GM19023 (cell line): ENCODE measurements around the gene TMEM236.
"Not testable (repeated sequence)": the region's sequence is repeated elsewhere in the genome, so short reads cannot be mapped to it uniquely, and the experiment has no call there.

Source experiments
- ATAC-seq: cut with Tn5 transposase; IDR thresholded peaks from one replicate; pipeline ENCODE4 v1.9.1; 2021; ENCODE audit warnings: mild to moderate bottlenecking, moderate library complexity; ENCODE audit not compliant: unreplicated experiment

Gene TMEM236

DNA sequence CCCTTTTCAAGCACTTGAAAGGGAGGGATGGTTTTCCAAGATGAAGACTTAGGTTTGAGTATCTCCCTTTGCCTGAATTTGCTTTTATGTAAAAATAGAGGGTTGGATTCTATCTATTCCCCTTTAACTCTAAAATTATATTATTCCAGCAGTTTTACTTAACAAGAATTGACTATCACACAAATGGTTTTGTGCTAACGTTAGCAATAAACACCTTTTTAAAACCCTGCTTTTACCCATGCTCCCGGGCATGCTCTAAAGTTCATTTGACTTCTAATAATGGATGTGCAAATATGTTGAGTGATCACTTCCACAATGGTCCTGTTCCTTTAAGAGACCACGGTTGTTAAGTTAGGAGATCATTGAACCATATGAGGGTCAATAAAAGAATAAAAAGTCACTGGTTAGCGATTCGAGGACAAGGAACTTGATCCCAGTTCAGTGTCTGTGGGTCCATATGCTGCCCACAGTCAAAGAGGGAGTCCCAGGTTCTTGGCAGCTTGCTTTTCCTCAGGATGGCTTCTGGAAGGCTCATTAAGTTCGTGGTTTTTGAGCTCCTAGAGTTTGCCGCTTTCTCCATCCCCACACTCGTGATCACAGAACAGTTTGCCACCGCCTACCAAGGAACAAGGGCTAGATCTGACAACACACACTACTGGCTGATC, at the start of gene TMEM236:
TMEM236 (plus strand) TSS at position 421 of the 665 bp plus-strand sequence; CDS start at position 516, 95 bp downstream.
- no peak for ATAC-seq

DNA sequence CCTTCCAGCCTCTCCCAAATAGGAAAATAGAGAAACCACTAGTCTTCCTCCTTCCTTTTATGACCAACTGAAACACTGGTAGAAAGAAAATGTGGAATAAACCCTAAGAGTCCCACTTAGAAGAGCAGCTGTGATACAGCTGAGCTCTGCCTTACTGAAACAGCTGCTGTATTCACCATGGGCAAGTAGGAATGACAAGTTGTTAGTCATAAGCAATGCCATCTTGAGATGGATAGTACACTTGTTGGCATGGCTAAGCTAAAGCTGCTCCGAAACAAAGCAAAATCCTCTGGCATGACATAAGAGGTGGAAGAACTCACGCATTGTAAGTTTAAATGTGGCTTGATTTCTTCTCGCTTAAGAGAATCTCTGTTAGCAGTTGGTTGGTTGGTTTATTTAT, 48.3 kb upstream of the TMEM236 start:
- ATAC-seq: no peak

DNA sequence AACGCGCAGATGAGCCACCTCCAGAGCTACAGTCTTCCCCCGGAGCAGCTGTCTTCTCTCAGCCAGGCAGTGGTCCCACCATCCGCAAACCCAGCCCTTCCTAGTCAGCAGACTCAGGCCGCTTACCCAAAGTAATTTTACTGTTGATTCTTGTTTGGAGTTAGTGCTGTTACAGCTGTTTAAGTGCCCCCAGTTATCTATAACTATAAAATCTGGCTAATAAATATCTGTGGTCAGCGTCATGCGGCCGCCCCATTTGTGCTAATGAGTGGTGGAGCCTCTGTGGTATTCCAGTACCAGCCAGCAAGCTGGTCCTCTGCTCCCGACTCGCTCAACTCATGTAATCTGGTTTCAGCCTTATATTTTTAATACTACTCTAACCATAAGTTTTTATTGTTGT, 43.2 kb upstream of the TMEM236 start:
- no peak for ATAC-seq

DNA sequence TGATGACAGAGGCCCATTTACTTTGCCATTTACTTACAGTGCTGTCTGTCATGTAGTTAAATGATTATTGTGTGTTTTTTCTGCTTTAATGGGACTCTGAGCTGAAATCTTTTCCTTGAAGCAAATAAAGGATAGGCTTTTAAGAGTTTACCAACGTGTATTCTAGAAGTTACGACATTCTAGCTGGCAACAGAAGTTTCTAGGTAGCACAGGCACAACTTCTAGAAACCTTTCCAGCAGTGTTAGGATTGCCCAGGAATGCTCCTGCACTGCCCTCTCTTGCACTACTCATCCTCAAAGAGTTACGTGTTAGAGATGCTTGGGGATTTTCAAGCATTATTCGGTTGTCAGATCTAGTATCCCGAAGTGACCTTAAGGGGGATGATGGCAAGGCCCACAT, 42.5 kb upstream of the TMEM236 start:
- no peak for ATAC-seq

DNA sequence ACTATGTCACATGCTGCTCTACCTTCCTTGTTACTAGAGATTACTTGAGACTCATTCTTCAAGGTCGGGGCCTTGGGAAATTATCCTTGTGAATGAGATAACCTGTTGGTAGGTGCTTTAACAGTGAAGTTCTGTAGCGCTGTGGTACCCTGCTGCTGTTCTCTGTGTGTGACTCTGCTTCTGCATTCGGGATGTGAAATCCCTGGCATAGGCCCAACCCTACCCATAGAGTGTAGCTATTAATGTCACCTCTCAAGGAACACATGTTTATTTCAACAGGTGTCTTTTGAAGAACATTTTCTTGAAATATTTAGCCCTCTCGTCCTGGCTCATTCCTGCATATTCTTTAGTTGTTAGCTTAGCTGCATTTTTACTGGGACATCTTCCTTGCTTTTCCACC, 41.8 kb upstream of the TMEM236 start:
- no peak for ATAC-seq

GRCh38 chr10:17712053-17712452, 39.9 kb upstream of the TMEM236 start:
- ATAC-seq: no peak

DNA sequence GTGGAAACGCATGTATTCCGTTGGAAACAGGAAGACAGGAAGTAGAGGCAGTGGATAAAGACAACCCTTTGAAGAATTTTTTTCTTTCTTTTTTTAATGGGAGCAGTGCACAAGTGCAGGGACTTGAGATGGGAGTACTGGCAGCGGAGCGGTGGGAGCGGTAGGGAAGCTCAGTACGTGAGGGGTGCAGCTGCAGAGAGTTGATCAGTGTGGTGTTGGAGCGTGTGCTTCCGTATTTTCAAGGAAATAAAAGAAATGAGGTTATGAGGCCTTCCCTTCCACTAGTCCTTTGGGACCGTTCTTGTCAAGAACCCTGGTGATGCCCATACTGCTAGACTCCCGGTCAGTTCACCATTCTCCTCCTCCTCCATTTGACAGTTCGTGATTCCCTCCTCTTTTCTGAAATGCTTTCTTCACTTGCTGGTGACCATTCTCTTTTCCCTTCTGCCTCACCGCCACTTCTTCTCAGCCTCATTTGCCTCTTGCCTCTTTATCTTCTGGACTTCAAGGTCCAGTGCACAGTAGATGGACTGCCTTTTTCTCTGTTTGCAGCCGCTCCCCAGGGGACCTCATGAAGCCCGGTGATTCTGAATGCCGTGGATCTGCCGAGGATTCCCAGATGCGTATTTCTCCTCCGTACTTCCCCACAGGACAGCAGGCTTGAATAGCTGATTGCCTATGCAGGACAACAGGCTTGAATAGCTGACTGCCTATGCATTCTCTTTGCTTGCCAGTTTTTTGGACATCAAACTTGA, 39.1 kb upstream of the TMEM236 start:
- ATAC-seq: no peak

- ATAC-seq: no peak
Measured at GRCh38 chr10:17713758-17714157, 38.2 kb upstream of the TMEM236 start.

DNA sequence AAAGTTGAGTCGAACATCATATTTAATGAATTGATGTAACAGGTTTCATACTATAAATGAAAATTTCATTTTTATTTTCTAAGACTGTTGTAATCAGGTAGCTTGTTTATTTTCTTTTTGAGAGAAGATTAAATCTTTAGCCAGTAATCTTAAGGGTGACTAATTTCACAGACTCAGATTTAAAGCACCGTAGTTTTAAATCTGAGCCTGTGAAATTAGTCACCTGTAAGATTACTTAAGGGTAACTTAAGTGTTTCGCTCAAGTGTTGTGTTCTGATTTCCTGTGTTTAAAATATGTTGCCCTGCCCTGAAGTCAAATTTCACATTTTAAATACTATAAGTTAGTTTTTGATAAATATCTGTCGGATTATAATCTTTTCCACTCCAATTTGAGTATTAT, 35.8 kb upstream of the TMEM236 start:
- ATAC-seq: no peak

- ATAC-seq: not testable (repeated sequence)
Measured at GRCh38 chr10:17722317-17723014, 29.5 kb upstream of the TMEM236 start.

DNA sequence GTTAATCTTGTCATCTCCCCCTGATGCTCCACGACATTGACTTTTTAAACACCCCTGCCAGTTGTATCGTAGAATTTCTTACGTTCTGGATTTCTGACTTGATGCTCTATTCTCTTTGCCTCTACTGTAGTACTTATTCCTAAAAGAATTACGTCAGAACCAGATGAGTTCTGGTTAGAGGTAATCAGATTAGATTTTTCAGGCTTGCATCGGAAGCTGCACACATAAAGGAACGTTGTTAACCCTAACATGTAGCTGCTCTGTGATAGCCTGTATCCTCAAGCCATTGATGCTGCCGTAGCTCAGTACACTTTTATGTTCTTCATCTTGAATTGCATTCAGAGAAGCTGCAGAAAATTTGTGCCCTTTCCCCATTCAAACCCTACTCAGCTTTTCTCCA, 26.3 kb upstream of the TMEM236 start:
- no peak for ATAC-seq

- no peak for ATAC-seq
Measured at GRCh38 chr10:17729630-17730029, 22.4 kb upstream of the TMEM236 start.

GRCh38 chr10:17730667-17731066, 21.3 kb upstream of the TMEM236 start:
- ATAC-seq: no peak

DNA sequence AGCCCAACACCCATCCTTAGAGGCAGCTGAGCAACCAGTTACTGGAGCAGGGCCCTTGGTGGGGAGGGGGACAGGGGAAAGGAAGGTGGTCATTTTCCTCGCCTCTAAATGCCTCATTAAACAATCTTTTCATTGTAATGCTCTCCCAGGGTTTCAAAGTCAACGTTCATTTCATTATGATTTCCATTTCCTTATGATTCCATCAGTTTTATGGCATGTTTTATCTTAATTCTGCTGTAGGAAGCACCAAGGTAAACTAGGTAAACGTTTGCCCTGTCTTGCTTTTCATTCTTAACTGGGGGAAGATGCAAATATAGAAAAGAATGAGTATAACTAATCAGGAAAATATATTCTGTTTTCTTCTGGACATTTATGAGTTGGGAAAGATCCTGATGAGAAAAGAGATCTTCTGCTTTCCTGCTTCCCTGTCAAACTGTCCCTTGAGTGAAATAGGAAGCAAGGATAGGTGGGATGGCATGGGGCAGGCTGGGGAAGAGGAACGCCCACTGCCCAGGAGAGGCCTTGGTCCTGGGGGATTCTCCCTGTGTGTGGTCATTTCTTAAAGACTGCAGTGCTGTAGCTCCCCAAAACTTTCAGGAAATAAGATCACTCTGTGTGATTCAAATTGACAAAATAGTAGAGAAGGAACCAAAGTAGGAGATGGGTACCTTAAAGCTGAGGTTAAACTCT, 20.5 kb upstream of the TMEM236 start:
- ATAC-seq: no peak

DNA sequence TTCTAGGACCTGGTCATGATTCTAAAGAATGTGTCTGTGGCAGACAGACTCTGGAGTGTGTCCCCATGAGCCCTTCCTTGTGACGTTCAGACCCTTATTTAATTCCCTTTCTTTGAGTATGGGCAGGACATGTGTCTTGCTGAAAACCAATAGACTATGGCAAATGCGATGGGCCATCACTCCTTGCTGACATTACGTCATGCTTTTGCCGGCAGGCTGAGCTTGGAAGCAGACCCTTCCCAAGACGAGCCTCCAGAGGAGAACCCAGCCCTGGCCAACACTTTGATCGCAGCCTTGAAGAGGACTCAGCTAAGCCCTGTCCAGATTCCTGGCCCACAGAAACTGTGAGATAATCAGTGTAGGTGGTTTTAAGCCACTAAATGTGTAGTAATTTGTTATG, 18.4 kb upstream of the TMEM236 start:
- ATAC-seq: no peak

DNA sequence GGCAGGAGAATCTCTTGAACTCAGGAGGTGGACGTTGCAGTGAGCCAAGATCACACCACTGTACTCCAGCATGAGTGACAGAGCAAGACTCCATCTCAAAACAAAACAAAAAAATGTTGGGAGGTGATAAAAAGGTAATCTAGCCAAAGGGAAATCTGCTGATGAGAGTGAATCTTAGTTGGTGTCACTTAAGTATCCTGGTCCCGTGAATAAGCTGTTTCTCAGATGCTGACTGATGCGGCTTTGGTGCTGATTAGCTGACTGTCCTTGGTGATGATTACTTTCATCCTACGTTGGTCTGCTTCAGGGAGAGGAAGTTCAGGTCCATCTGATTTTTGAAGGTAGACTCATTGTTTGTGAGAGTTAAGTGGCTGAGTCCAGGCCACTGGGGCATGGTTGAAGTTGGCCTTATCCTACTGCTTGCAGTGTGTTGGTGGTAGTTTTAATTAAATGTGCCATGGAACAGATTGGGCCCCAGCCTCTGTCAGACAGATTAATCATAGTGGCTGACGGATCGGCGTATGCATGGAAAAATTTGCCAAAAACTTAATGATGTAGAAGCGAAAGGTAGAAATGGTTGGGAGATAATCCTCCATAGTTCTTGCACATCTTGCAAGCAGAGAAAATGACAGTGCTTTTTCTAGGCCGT, 17.4 kb upstream of the TMEM236 start:
- no peak for ATAC-seq

DNA sequence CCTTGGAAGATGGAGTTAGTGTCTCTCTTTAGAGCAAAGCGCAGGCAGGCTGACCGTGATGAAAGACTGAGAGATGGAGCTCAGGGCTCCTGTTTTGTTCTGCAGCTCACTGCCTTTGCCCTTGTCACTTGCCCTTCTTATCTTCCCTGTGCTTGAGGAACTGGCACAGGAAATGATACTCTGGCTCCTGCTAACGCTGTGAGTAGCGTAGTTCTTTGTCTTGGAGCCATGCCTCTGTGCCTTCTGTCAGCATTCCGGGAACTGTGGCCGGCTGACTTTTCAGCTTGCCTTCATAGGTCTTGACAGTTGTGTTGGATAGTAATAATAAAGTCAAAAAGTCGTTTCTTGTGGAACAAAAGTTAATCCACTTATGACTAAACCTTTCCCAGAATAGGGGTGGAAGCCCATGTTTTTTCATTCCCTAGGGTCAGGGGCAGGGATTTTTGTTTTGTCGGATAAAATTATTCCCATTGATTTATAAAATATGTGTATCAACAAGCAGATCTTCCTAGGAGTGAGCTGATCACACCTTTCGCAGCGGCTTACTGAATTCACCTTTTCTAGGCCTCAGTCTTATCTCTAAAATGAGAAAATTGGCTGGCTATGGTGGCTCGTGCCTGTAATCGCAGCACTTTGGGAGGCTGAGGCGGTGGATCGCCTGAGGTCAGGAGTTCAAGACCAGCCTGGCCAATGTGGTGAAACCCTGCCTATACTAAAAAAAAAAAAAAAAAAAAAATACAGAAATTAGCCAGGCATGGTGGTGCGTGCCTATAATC, 16.6 kb upstream of the TMEM236 start:
- ATAC-seq: no peak

GRCh38 chr10:17736223-17736622, 15.8 kb upstream of the TMEM236 start:
- no peak for ATAC-seq

DNA sequence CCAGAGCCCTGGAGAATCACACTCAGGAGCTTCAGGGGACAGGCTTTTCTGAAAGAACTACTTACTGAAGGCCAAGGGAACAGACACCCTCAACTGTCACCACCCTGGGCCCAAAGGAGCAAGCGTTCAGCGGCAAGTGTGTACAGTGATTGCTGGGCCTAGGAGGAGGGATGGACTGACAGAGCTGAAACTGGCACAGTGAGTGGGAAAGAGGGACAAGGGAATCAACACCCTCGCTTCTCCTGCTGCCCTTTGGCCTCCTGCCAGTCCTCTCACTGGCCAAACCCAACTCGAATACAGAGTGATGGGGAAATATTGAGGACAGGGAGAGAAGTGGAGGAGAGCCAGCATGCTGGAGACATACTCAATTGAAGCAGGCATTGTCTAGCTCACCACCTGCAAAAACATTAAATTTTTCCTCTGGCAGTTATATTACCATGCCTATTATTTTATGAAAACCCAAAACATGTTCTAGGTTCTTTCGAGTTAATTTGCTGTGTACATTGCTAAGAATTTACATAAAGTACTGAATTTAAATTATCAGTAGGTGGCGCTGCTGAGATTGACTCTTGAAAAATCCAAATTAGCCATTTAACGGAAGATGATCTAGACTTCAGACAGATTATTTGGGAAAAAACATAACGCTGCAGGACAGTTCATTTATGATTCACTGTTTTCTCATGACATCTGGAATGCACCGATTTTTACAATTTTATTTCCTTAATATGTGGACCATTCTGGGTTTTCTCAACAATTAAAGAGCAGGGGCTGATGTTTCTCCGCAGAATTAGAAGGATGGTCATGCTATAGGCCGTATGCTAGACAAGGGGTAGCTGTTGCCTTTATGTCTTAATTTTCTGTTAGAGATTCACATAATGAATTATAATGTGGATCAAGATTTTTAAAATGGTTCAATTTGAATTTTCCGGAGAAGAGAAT, 14.7 kb upstream of the TMEM236 start:
- no peak for ATAC-seq
